Fibroblast of peridontal ligament (primary cell): Measurements from ENCODE around the gene AUTS2.

Experiments used
- DNase-seq: peaks from one replicate; pipeline ENCODE4 v3.0.0-alpha.2; 2010; ENCODE audit errors: extremely low read depth

AUTS2 gene

DNA sequence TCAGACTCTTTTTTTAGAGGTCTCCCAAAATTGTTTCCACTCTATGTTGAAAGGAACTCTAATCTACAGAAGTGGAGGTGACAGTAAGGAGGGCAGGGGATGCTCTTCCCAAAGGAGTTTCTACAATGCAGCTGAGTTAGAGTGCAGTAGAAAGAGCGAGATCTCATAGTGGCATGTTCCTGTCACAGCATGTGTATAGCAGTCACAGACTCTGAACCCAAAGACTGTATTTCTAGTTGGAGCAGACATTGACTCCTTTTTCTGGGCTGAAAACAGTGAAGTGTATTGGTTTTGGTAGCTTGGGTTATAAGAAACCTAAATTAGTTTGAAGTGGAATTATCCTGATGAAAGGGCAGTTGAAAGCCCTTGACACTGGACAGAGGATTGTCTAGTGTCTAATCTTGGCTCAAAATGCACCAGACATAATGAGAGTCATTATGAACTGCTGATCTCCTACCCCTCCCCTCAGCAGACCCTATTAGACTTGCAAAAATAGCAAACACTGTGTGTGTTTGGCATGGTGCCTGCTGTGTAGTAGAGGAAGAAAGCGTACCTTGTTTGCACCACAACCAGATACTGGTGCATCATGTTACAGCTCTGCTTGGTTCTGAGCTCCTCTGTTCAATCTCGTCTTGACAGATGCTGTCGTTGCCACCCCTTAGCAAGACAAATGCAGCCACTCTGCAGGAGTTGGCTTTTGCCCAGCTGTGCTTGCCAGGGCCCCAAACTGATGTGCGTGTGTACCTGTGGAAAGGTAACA, 336.0 kb downstream of the AUTS2 start:
- DNase-seq, result no peak

DNA sequence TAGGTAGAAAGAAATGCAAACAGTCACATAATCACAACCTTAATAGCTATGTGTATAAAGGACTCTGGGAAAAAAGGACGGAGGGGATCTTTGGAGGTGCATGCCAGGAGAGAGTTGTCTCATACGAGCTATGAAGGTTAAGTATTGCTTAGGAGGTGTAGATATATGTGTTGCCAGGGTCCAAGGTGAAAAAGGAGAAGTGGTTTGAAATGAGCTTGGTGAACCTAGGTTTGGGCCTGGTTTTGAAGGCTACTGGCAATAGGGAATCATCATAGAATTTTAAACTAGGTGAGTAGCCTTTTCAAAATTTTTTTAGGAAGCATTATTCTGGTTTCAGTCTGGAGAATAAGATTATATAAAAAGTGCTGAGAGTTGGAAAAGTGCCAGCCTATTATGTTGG, 336.8 kb downstream of the AUTS2 start:
- DNase-seq, result no peak

DNA sequence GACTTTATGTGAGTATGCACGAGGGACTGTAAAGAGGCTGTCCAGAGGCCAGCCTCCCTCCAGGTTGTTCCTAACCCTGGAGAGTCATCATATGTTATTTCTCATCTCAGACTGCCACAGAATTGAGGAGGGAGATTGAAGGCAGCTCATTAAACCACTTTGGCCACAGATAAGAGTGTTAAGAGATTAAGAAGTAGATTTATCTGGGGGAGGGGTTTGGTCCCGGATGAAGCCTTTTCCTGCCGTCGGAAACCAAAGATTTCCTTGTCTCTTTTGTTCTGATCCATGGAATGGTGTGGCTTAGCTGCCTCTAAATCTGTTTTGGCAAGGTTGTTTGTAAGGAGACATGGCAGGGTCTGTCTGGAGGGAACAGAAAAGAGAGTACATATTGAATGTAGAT, 338.8 kb downstream of the AUTS2 start:
- DNase-seq, result no peak

DNA sequence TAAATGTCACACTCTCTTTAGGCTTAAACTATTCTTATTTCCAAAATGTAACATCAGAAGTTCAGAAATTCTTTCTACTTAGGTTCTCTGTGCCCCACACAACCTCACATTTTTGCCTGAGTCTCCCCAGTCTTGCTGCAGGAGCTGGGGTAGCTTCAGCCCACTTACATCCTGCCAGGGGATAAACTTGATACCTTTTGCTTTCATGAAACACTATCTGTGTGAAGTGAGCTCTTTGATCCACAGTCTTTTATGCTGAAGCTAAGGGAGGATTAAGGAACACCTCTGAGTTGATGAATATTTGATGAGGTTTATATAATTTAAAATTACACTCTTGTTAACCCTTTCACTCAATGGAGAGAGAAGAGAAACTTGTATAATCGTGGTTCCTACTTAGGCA, 341.0 kb downstream of the AUTS2 start:
- DNase-seq, result no peak

DNA sequence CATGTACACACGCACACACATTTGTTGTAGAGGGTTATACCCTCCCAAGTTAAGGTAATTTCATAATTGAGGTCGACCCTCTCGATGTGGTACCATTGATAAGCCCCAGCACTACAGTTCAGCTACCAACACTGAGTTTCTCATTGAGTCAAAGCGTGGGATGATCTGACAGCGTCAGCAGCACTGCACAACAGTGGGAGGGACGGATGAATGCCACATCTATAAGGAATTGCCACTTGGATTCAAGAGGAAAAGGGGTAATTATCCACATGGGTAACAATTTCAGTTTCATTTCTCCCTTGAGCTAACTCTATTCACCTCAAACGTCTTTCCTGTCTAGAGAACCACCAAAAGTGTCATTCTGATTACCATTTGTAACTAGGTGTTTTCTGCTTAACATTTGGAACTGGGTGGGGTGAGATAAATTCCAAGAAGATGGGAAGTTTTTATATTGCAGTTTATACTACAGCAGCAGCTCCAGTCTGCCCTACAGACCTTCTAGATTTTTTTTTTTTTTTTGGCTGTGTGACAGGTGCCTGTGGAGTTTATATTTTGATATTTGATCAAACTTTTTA, 342.9 kb downstream of the AUTS2 start:
- DNase-seq, result no peak

DNA sequence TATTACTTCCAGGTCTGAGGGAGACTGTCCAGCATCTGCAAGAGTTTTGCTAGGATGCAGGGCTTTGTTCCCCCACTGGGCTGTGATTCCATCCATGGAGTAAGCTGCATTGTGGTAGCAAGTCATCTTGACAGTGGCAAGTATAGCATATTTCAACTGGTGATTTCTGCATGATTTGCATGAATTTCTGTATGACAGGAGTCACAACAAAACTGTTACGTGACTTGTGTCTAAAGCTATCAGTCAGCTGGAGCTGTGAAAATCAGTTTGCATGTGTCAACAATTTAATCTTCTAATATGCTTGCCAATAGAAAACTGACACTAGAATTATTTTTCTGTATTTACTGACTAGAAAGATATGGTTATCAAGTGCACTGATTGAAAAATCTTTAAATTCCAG, 344.3 kb downstream of the AUTS2 start:
- no peak for DNase-seq

DNA sequence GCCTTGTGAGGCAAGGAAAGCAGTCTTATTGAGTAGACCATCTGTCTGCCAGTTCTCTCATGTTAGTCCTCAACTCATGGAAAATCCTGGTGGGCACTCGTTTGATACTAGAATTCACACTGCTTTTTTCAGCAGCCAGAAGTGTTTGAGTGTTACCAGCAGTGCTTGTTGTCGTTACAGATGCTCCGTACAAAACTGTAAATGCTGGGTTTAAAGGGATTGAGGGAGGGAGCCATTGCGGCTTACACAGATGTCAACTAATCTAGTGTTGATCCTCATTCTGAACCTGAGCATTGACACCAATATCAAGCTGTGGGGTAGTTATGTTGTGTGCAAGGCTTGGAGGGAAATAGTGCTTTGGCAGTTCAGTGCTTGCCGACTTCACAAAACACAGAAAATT, 348.6 kb downstream of the AUTS2 start:
- DNase-seq, result no peak

DNA sequence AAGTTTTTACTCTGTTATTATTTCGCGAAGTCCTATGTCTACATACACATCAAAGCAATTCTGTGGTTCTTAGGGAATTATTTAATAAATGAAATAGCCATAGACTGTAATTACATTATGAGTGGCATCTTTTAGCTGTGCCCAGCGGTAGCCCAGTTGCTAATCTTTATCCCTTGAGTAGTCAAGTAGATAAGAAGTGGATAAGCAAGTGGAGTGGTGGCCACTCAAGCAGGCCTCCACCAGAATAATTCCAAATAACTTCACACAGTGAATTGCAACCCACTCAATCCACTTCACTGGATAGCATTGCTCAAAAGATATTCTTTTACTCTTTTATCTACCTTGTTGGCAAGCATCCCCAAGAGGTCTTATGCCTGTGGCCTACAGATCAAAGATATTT, 349.7 kb downstream of the AUTS2 start:
- DNase-seq, result no peak

DNA sequence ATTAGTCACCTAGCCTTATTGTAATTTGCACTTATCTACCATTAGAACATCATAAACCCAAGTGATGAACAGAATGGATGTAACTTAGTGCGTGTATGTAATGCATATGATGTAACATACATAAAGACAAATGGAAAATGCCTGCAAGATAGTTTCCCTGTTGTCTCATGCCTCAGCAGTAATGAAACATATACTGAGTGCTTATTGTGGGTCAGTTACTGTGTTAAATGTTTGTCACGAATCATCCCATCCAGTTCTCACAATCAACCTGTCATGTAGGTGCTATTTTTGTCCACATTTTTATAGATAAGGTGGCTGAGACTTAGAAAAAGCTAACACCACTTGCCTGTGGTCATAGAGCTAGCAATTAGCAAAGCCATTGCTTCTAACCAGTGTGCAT, 350.8 kb downstream of the AUTS2 start:
- DNase-seq, result no peak

DNA sequence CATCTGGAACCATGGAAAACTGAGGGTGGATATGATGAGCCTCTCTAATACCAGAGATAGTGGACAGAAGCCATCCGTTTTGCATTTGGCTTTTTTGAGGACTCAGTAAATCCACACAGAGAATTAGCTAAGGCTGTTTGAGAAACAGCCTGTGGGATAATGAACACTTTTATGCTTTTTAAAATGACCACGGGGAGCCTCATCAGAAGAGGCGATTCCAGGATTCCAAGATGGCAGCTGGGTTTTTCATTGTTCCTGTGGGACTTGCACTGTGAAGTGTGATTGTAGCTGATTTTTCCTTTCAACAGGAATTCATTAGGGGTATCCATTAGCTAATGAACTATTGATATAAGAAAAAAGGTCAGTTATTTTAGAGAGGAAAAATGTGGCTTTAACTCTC, 353.2 kb downstream of the AUTS2 start:
- no peak for DNase-seq

DNA sequence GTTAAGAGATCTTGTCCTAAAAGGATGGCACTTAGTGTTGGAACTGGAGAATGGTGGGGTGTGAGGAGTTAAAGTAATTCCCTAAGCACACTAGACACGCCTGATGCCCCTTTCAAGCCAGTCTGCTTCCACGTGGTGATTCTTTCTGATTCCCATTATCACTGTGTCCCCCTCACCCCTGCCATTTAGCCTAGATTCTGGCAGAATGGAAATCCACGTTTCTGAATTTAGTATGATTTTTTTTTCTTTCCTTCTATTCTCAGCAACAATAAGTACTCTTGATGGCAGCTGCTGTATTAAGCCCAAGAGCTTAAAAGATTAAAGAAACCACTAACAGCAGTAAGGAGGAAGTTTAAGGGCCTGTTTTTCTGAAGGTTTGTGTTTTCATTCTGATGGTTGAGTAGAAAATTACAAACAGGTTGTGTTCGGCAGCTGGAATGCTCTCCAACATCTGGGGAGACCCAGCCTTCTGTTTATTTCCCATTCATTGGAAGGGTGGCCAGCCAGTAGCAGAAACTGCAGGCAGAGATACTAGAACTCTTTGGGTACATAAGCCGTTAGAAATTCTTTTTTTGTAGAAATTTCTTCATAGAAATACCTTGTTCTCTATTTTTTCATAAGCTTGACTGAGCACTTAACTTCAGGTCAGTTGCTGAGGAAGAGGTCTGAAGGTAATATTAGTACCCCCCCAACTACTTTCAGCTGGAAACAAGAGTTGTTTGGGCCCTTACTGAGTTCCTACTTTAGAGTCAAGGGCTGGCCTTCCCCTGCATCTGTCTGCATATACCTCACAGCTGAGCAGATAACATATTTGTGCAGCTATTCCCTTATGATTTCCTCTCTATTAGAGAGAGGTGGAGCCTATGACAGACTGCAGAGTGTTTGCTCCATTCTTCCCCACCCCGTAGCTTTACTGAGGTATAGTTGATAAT, 355.1 kb downstream of the AUTS2 start:
- peak; percentile 3 for DNase-seq

DNA sequence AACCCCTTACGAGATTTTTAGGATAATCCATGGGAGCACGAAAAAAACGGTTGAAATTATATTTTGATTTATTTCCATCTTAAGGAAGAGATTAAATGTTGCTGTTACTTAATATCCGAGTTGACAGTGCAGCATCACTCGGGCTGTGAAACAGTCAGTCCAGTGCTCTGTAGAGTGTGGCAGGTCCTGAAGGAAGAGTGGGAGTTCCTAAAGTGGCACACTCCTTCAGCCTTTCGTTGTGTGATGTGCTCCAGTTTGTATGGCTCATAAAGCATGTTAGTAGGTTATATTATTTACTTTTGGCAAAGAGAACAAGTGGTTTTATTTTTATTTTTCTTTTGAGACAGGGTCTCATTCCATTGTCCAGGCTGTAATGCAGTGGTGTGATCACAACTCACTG, 358.3 kb downstream of the AUTS2 start:
- DNase-seq, result no peak

DNA sequence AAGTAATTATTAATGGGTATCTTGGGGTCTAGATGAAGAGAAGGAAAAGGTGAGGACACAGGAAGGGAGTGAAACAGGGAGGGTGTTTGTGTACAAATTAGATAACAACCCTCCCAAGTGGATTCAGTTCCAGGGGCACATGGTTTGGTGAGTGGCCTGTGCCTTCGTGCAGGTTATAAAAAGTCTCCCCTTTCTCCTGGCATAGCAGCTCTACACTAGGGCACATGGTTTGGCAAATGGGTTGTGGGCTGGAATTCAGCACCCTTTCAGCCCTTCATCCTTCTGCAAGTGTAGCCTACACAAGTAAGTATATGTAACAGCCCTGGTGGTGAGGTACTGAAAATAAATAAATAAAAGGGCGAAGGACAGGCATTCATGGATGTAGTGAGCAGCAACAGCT, 359.4 kb downstream of the AUTS2 start:
- no peak for DNase-seq

DNA sequence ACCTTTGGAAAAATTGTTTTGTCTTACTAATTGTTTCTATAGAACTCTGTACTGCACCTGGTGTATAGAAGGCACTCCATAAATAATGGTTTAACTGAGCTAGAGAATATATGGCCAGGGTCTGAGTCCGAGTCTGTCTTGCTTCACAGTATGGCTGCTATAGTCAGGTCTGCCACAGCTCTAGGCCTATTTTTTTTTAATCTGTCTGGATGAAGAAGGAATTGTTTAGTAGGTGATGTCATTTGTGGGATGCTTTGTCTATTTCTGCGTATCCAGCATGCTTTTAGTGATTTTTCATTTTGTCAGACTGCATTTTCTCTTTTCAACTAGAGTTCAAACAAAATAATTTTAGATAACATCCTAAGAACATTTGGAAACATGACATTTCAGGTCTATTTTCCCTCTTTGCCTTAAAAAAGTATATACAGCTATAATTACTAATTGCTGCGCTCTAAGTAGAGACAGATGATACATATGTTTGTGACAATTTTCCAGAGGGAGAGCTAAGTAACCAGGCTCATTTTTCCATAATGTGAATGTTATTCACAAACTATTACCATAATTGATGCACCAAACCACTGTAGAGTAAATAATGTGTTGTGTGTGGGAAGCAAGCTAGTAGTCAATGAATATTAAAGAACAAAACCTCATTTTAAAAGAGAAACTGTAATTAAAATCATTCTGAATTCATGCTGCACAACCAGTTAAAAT, 361.7 kb downstream of the AUTS2 start:
- DNase-seq, result peak; percentile 6

DNA sequence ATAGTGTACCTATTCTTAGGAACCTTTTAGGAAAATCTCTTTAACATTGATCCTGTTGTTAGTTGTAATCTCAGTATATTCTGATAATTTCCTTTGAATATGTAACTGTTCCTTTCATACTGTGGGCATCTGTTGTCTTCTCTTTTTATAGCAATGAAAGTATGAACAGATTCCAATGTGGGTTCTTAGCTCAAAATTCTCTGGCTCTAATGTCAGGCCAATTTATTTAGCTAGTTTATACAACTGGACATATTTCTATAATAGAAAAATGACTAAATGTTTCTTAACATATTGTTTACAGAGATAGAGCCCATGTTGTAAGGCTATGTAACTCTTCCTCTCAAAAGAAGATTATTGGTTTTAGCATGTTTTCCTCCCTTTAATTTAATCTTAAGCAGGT, 363.2 kb downstream of the AUTS2 start:
- DNase-seq, result peak; percentile 6

DNA sequence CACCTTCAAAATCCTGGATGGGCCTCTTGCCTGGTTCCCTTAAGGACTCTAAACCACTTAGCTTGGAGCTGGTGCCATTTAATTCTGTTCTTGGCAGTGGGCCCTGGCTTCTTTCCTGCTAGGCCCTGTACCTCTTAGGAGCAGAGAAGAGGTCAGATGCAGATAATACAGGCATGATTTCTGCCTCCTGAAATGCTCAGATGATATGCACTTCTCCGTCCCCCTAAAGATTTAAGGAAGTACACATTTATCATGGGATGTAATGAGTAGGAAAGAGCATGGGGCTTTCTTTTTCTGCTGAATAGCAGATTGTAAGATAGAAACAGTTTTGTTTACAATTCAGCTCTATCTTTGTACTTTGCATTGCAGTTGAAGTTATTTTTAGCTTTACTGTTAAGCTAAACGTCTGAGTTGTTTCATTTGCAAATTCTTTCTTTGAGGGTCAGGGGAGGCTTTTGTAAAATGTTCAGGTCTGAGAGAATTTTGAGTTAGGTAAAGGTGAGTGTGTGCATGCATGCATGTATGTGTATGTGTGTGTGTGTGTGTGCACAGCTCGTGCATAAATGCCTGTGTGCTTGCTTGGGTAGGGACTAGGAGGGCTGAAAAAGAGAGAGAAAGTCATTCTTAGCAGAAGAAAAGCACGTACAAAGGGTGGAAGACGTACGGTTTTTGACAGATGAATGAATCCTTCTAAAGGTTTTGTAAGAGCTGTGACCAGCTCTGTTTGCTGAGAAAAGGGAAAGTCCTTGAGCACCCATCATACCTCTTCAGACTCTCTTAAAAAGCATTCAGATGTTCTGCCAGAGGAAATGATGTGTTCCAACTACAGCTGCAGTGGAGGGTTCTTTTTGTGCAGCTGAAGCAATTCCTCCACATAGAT, 364.2 kb downstream of the AUTS2 start:
- DNase-seq, result no peak

DNA sequence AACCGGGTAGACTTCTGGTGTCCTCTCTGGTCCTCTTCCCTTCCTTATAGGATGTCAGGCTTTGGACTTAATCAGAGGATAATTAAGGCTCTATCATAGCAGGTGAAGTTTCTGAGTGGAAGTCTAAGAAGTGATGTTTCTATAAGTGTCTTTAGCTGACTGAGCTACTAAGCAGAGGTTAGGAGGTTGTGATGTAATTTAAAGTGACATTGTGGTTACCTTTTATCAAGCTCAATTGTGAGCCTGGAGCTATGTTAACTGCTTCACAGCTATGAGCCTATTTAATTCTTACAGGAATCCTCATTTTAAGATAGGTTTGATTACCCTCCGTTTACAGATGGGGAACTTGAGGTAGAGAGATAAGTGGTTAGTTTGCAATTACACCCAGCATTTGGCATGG, 365.1 kb downstream of the AUTS2 start:
- no peak for DNase-seq

DNA sequence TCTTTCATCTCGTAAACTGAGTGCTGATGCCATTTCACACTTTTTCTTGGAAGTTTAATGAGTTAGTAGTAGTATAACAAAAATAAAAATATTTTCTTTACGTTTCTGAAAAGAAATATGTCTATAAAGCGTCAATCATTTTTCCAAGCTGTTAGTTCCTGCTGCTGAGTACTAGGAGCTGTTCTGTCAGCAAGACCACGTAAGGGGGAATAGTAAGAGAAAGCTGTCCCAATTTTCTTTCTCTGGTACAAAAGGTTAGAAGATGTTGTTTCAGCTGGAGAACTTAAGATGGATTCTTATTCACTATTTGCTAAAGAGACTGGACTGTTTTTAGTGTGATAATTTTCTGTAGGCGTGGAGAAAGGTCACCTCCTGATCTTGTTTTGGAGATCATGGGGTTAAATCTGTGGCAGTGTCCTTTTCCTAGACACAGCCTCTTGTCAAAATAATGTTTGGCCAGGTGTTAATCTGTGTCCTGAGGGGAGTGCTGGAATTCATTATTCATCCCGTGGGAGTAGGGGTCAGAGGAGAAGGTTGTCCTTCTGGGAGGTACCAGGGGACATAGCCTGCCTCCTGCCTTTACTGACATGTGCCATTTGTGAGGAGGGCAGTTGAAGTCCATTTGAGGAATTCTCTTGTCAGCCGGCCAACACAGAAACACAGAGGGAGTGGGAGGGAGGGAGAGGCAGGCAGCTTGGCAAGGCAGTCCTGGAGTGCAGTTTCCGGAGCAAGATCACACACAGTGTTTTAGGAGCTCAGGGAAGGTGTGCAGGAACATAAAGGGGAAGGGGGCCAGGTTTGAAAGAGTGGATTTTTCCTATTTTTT, 368.7 kb downstream of the AUTS2 start:
- no peak for DNase-seq

DNA sequence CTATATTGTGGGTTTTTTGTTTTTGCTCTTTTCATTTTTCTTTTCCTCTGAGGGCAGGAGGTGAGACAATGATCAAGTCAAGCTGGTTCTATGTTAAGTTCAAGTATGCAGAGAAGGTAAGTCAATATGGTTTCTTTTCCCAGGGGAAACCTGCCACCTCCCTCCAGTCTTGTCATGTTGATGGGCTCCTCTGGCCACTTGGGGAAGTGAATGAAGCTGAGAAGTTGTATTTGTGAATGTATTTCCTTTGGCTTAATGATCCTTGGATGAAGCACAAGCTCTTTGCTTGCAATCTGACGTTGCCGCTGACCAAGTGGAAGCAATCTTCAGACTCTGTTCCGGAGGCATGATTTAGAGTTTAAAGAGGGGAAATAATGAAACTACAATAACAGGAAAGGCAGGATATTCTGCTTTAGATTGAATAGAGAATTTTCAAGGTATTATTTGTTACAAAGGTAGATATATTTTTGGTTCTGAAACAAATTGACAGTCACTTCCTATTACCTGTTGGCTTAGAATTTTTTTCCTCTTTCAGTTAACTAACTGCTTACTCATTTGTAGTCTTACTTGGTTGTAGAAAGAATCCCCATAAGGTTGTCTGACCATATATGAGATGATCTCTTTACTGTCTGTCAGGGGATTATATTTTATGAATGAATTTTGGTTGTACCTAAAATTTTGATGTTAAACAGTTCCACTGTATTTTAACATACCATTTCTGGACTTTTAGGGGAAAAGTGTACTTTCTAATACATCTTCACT, 369.6 kb downstream of the AUTS2 start:
- no peak for DNase-seq
